Heart left ventricle (tissue), 16 donors: ENCODE data around the gene AIFM1. TPM values are rescaled to one million over a fixed set of nuclear protein-coding genes. Genes with fewer than 3 reads are reported as not detected.
A peak's percentile ranks its signal among the peaks of the same experiment; 100 is the strongest.

ENCODE experiments used
- ATAC-seq, 4 donors: fragments of 200-7000 bp; cut with Tn5 transposase; one replicate each; pipeline ENCODE4 v1.9.1; 2020 to 2022; ENCODE audit warnings: moderate library complexity in 4 of 4, mild to moderate bottlenecking in 3 of 4, moderate number of reproducible peaks in 1 of 4
- DNase-seq, 5 donors: peaks; one replicate each; pipeline ENCODE4 v3.0.0-alpha.2; 2020
- H3K27ac ChIP-seq, 12 donors: fragments of 200-600 bp; sonication (generic) in 4 of 12; one replicate each; pipeline versions ENCODE4 v1.5.0 to v1.8.0; 2016 to 2022; ENCODE audit warnings: mild to moderate bottlenecking in 2 of 12
- H3K27me3 ChIP-seq, 9 donors: fragments of 200-600 bp; sonication (generic) in 2 of 9; one replicate each; pipeline versions ENCODE4 v1.5.1 to v1.8.0; 2016 to 2022; ENCODE audit warnings: mild to moderate bottlenecking in 3 of 9
- H3K36me3 ChIP-seq, 9 donors: fragments of 200-600 bp; sonication (generic) in 2 of 9; one replicate each; pipeline versions ENCODE4 v1.5.0 to v1.8.0; 2018 to 2022; ENCODE audit warnings: mild to moderate bottlenecking in 2 of 9
- H3K4me1 ChIP-seq, 12 donors: fragments of 200-600 bp; sonication (generic) in 4 of 12; one replicate each; pipeline versions ENCODE4 v1.5.0 to v1.8.0; 2016 to 2022; ENCODE audit warnings: mild to moderate bottlenecking in 3 of 12
- H3K4me3 ChIP-seq, 12 donors: fragments of 200-600 bp; sonication (generic) in 4 of 12; one replicate each; pipeline versions ENCODE4 v1.5.0 to v1.8.0; 2017 to 2022; ENCODE audit warnings: mild to moderate bottlenecking in 9 of 12, moderate library complexity in 4 of 12
- H3K9me3 ChIP-seq, 12 donors: fragments of 200-600 bp; sonication (generic) in 4 of 12; one replicate each; pipeline versions ENCODE4 v1.5.0 to v1.8.0; 2016 to 2022; ENCODE audit warnings: mild to moderate bottlenecking in 1 of 12
- POLR2A ChIP-seq, 2 donors: fragments of 450-650 bp; IDR thresholded peaks; one replicate each; pipeline ENCODE4 v1.6.1; 2017; ENCODE audit warnings: antibody characterized with exemption in 2 of 2, mild to moderate bottlenecking in 2 of 2, moderate library complexity in 2 of 2
- WGBS, 4 donors: extraction: QIAGEN DNeasy Blood & Tissue Kit in 2 of 4; methylation state at CpG; one replicate each; pipeline versions ENCODE4 v1.1.5 to v1.1.7; 2013 to 2018; 5-methylcytosine and 5-hydroxymethylcytosine counted together
- intact Hi-C, 10 donors: fragments of 100-400 bp; cut with DNase I; formaldehyde crosslinking; loops; one replicate each; pipeline versions ENCODE4 v1.11.1 to v1.14.2; 2022
- polyA plus RNA-seq, 2 donors: library from polyadenylated mRNA; stranded (reverse); fragments of 200-250 nt; gene quantifications; one replicate each; pipeline ENCODE4 v1.2.3, GENCODE V29; 2013
- total RNA-seq, 9 donors: library from RNA; depleted of rRNA in 2 of 9; stranded (reverse); fragments of >200 nt in 2 of 9; fragmentation: NEBNext Ultra II Directional in 3 of 9; extraction: Animal tissue kit (Norgen Biotek cat#: 25700) in 3 of 9; gene quantifications; one replicate each; pipeline versions ENCODE4 v1.1.0 to v1.2.4, GENCODE V29; 2016 to 2023
- TF ChIP-seq, protein P1 (sequence below), 12 donors: fragments of 200-600 bp; sonication (generic) in 4 of 12; IDR thresholded peaks; one replicate each; pipeline versions ENCODE4 v1.5.0 to v1.8.0; 2018 to 2022; ENCODE audit warnings: antibody characterized with exemption in 12 of 12, mild to moderate bottlenecking in 5 of 12
- donor health status: ischemic (EF 13 %, LVEDD 7.1; RV severe dilation, severe dysfunction).
- donor health status: healthy with polysubstance abuse.
- donor health status: DM: no; HTN: yes; CAD: no.
- donor health status: DM: no; HTN: no; CAD: no.
- donor health status: ischemic (EF 25% LVEDD 6.9; RV normal size, moderate dysfunction).
- donor health status: ischemic (EF 25% LVEDD 5.7; RV mildly dilated, moderate dysfunction).
- donor health status: healthy.
- donor health status: DM: yes; HTN: yes; CAD: no.
- donor health status: ischemic (EF 35%, LVEDD 5.7; RV mildly dilated, moderate dysfunction).
- donor health status: nonischemic (EF 11% LVEDD 7.7; RV severe dilation, severe dysfunction).
- donor health status: DM: yes; HTN: yes; CAD: no.
- donor health status: PGD.
- donor health status: ischemic (EF 29% LVEDD 5.4; RV normal size, mild dysfunction).
- donor health status: nonischemic (EF 23%, LVEDD 6.1; RV moderate dilation, normal function).

Gene AIFM1
- total and polyA plus RNA-seq, 11 donors: 73.7 to 164 (median 109) TPM

- Histone ChIP-seq H3K9me3 (no peaks in the 10 kb centered on the region), H3K27ac (peak overlapping the region; percentile 9 to 89 (median 55)), H3K27me3 (no peaks in the 10 kb centered on the region), H3K36me3 (no peaks in the 10 kb centered on the region), H3K4me1 (peaks cover 0 to 90% (median 15%) of the 10 kb centered on the region in 12 donors), H3K4me3 (peak overlapping the region in 1 of 12 donors; percentile 50)
- DNase-seq (peak in 1 of 5 donors; percentile 29), ATAC-seq (peak in 2 of 4 donors; percentile 25 to 42)
- WGBS, 4 donors: 63 to 80% (median 67%) methylated on average over 11 of the region's 11 CpGs
- intact Hi-C loops: no loop called here
- no peak for TF ChIP-seq POLR2A (IDR thresholded peaks at IDR 0.05)
- TF ChIP-seq, protein P1, sequence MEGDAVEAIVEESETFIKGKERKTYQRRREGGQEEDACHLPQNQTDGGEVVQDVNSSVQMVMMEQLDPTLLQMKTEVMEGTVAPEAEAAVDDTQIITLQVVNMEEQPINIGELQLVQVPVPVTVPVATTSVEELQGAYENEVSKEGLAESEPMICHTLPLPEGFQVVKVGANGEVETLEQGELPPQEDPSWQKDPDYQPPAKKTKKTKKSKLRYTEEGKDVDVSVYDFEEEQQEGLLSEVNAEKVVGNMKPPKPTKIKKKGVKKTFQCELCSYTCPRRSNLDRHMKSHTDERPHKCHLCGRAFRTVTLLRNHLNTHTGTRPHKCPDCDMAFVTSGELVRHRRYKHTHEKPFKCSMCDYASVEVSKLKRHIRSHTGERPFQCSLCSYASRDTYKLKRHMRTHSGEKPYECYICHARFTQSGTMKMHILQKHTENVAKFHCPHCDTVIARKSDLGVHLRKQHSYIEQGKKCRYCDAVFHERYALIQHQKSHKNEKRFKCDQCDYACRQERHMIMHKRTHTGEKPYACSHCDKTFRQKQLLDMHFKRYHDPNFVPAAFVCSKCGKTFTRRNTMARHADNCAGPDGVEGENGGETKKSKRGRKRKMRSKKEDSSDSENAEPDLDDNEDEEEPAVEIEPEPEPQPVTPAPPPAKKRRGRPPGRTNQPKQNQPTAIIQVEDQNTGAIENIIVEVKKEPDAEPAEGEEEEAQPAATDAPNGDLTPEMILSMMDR (IDR thresholded peaks at IDR 0.05): no peak
Measured at GRCh38 chrX:130085551-130086446, 79.8 kb downstream of the AIFM1 start.

- ATAC-seq (no peak), DNase-seq (peak in 1 of 5 donors; percentile 18)
- Histone ChIP-seq H3K9me3 (no peaks in the 10 kb centered on the region), H3K4me1 (peaks cover 0 to 88% (median 15%) of the 10 kb centered on the region in 12 donors), H3K27me3 (no peaks in the 10 kb centered on the region), H3K4me3 (peak overlapping the region in 1 of 12 donors; percentile 50), H3K36me3 (no peaks in the 10 kb centered on the region), H3K27ac (peak overlapping the region; percentile 5 to 89 (median 42))
- no peak for TF ChIP-seq POLR2A (IDR thresholded peaks at IDR 0.05)
- TF ChIP-seq, protein P1 (IDR thresholded peaks at IDR 0.05): no peak
- intact Hi-C loops: loop anchor here in 4 of 10 donors (5.0 kb wide), 3 partner anchors 33 to 108 kb away; no protein-coding TSS in a partner anchor
- 73 to 81% (median 77%) methylated on average over 9 of the region's 9 CpGs for WGBS, 4 donors
Measured at GRCh38 chrX:130084631-130085237, 80.9 kb downstream of the AIFM1 start.

DNA sequence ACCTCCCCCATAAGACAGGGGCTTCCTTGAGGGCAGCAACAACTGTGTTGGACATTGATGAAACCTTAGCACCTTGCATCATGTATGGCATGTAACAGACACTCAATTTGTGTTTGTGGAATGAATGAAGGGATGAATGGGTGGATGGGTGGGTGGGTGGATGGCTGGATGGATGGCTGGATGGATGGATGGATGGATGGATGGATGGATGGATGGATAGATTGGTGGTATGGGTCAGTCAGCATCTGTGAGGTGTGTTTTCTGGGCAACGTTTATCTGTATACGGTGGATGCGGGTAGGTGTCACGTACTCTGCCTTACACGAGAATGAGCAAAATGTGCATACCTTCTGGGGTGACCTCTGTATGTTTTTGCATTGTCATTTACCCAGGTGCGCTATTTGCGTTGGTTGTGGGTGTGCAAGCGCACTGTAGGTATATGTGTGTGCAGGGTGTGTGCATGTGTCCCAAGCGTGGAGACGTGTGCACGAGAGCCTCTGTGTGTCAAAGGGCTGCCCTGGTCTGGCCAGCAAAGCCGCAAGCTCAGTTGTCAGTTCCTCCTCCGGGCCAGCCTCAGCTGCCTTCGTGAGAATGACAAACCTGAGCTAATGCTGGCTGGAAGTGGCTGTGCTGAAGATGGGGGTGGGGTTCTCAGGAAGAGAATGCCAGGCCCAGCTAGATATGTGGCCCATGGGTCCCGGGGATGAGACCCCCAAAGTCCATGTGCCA lies 81.8 kb downstream of the AIFM1 start:
- TF ChIP-seq, protein P1 (IDR thresholded peaks at IDR 0.05): no peak
- TF ChIP-seq POLR2A (IDR thresholded peaks at IDR 0.05): no peak
- no peak for ATAC-seq
- H3K27ac ChIP-seq: peak overlapping the region in 1 of 12 donors; percentile 89

More for the DNA sequence above, 81.8 kb downstream of the AIFM1 start:
- Histone ChIP-seq H3K27me3 (no peaks in the 10 kb centered on the region), H3K36me3 (no peaks in the 10 kb centered on the region), H3K9me3 (no peaks in the 10 kb centered on the region), H3K4me1 (peaks cover 0 to 82% (median 15%) of the 10 kb centered on the region in 12 donors), H3K4me3 (peak overlapping the region in 1 of 12 donors; percentile 50)
- 84 to 88% (median 85%) methylated on average over 12 to 15 of the region's 15 CpGs for WGBS, 4 donors
- intact Hi-C loops: loop anchor here in 5 of 10 donors (2.0 to 5.0 kb wide), 4 partner anchors 33 to 108 kb away; no protein-coding TSS in a partner anchor
- peak in 2 of 5 donors; percentile 25 to 42 for DNase-seq
